Measurements from ENCODE around the gene SULT1B1. TPM values are rescaled to one million over a fixed set of nuclear protein-coding genes. Genes with fewer than 3 reads are reported as not detected.
A peak's percentile ranks its signal among the peaks of the same experiment; 100 is the strongest.

SULT1B1 gene
- total and polyA plus RNA-seq, 2 of the 8 experiments (the other 6 are each of a cell fraction or from before 2014, with no cell fraction given) = not detected

GRCh38 chr4:69775321-69775867, 15.0 kb upstream of the SULT1B1 start:
- Histone ChIP-seq H3K23me2 (ENCODE audit: low read depth, low read length) (no peaks in the 10 kb centered on the region; the same call in 1 of the 2 replicates), H3K56ac (replicated peaks; ENCODE audit: insufficient read length, low read depth, low read length) (no peak overlapping the region), H2BK20ac (ENCODE audit: low read length) (no peak overlapping the region), H3K9ac (replicated peaks in 1 of 4; ENCODE audit: extremely low read depth in 1 of 4, low read depth in 3 of 4, low read length in 3 of 4) (no peak overlapping the region), H3K79me1 (ENCODE audit: low read depth, low read length) (no peaks in the 10 kb centered on the region), H3K4me1 (replicated peaks in 1 of 4; ENCODE audit: control insufficient read depth in 3 of 4, insufficient read depth in 4 of 4, low read length in 3 of 4) (no peaks in the 10 kb centered on the region), H2AK5ac (ENCODE audit: low read depth, low read length) (no peak overlapping the region), H2BK15ac (ENCODE audit: low read length) (no peak overlapping the region), H4K91ac (replicated peaks; ENCODE audit: insufficient read length, low read length) (no peak overlapping the region), H3K27me3 (replicated peaks in 1 of 4; ENCODE audit: control insufficient read depth in 3 of 4, extremely low read depth in 1 of 4, insufficient read depth in 3 of 4, low read length in 3 of 4) (no peaks in the 10 kb centered on the region), H3K18ac (ENCODE audit: extremely low read depth, low read length) (no peak overlapping the region), H4K5ac (ENCODE audit: insufficient read length, low read depth, low read length) (no peak overlapping the region), H3K4ac (replicated peaks; ENCODE audit: insufficient read length, low read depth, low read length) (no peak overlapping the region), H4K8ac (ENCODE audit: extremely low read depth, insufficient read depth, low read length) (no peak overlapping the region), H3K9me3 (ENCODE audit: insufficient read depth in 2 of 2, low read depth in 1 of 2, low read length in 1 of 2) (no peaks in the 10 kb centered on the region), H3K79me2 (ENCODE audit: control insufficient read depth in 1 of 2, insufficient read depth in 2 of 2, low read length in 2 of 2) (no peaks in the 10 kb centered on the region), H2BK120ac (replicated peaks; ENCODE audit: low read depth, low read length) (no peak overlapping the region), H2BK5ac (ENCODE audit: low read depth, low read length) (no peak overlapping the region), H3K4me2 (ENCODE audit: insufficient read depth in 1 of 2, low read depth in 2 of 2, low read length in 2 of 2) (no peak overlapping the region), H2BK12ac (ENCODE audit: low read depth, low read length) (no peak overlapping the region), H3K14ac (ENCODE audit: insufficient read length) (no peak overlapping the region), H3K27ac (ENCODE audit: low read depth, low read length) (no peak overlapping the region), H4K20me1 (replicated peaks in 1 of 2; ENCODE audit: control insufficient read depth in 1 of 2, insufficient read depth in 2 of 2, low read length in 2 of 2) (no peaks in the 10 kb centered on the region), H3K23ac (ENCODE audit: insufficient read length) (no peak overlapping the region), H3K4me3 (ENCODE audit: extremely low read depth in 1 of 4, insufficient read depth in 2 of 4, low read depth in 3 of 4, low read length in 4 of 4) (no peak overlapping the region), H2AFZ (ENCODE audit: low read length) (peak overlapping the region; percentile 25; the same call in 1 of the 2 replicates), H3K36me3 (ENCODE audit: control insufficient read depth in 2 of 4, insufficient read depth in 4 of 4, low read length in 3 of 4) (no peaks in the 10 kb centered on the region)
- FAIRE-seq (no peak), DNase-seq (ENCODE audit: low read depth in 1 of 2, low spot score in 2 of 2) (no peak)
- TF ChIP-seq RBBP5 (IDR thresholded peaks at IDR 0.05; ENCODE audit: borderline replicate concordance, low read depth, low read length) (no peak), EGR1 (IDR thresholded peaks at IDR 0.05; ENCODE audit: borderline replicate concordance, low read depth, low read length) (no peak), SRF (IDR thresholded peaks at IDR 0.05; ENCODE audit: low read depth, low read length) (no peak), YY1 (IDR thresholded peaks at IDR 0.05; ENCODE audit: low read depth, low read length) (no peak), CTCF (IDR thresholded peaks at IDR 0.05; ENCODE audit: control extremely low read depth in 1 of 3, insufficient read depth in 1 of 3, low read depth in 1 of 3, low read length in 3 of 3) (no peak), SAP30 (IDR thresholded peaks at IDR 0.05; ENCODE audit: insufficient read depth, insufficient replicate concordance, low read length) (no peak), SIRT6 (IDR thresholded peaks at IDR 0.05; ENCODE audit: low read length) (no peak), GABPA (IDR thresholded peaks at IDR 0.05; ENCODE audit: borderline replicate concordance, insufficient read depth, low read length) (no peak)
- ChIA-PET CTCF (ENCODE audit: partially characterized antibody) (interaction anchor here (0.7 kb wide), 1 partner anchor 104 kb away, joined by 3 read pairs; no protein-coding TSS in a partner anchor), POLR2A (ENCODE audit: partially characterized antibody) (no interaction called here)
- 85% methylated on average over 2 of the region's 2 CpGs; no CpG with 5 or more reads in 1 of the 2 experiments for WGBS, 2 experiments (ENCODE audit: extremely low coverage in 1 of 2, insufficient coverage in 1 of 2, insufficient read length in 1 of 2, insufficient replicate concordance in 2 of 2, low coverage in 1 of 2, low lambda C conversion rate in 2 of 2, missing lambda C conversion rate in 1 of 2)
